ENCODE measurements around the gene PSME2. TPM values are rescaled to one million over a fixed set of nuclear protein-coding genes. Genes with fewer than 3 reads are reported as not detected.

The PSME2 gene
- total and polyA plus RNA-seq, 8 donors = 62.4 to 421 (median 232) TPM

GRCh38 chr14:24150061-24150460, 3.7 kb upstream of the PSME2 start:
- Histone ChIP-seq H3K36me3 (peaks cover 26 to 67% (median 64%) of the 10 kb centered on the region in 4 donors), H3K9me3 (no peaks in the 10 kb centered on the region), H3K27ac (no peak overlapping the region), H3K27me3 (no peaks in the 10 kb centered on the region), H3K4me1 (peaks cover 23 to 43% (median 36%) of the 10 kb centered on the region in 4 donors), H3K4me3 (no peak overlapping the region)
- intact Hi-C loops (cut with DNase I; ENCODE audit: low total_unique reads) = no loop called here
- no peak for DNase-seq
- 84 to 95% (median 93%) methylated on average over 5 to 9 of the region's 9 CpGs for WGBS, 5 donors
- TF ChIP-seq EP300 (IDR thresholded peaks at IDR 0.05) (no peak), CTCF (IDR thresholded peaks at IDR 0.05) (no peak), POLR2A (IDR thresholded peaks at IDR 0.05) (no peak)

- H3K4me3 ChIP-seq = no peak overlapping the region
Observed at GRCh38 chr14:24149302-24149969, 3.0 kb upstream of the PSME2 start.

GRCh38 chr14:24147761-24148428, 1.5 kb upstream of the PSME2 start:
- H3K9me3 ChIP-seq = no peaks in the 10 kb centered on the region
- H3K4me3 ChIP-seq = peak overlapping the region; percentile 76 to 96 (median 88)
- TF ChIP-seq POLR2A (IDR thresholded peaks at IDR 0.05) (no peak), EP300 (IDR thresholded peaks at IDR 0.05) (no peak), CTCF (IDR thresholded peaks at IDR 0.05) (no peak), POLR2AphosphoS5 (IDR thresholded peaks at IDR 0.05) (no peak)
- intact Hi-C loops (cut with DNase I; ENCODE audit: low total_unique reads) = no loop called here
- no peaks in the 10 kb centered on the region for H3K27me3 ChIP-seq
- no peak for DNase-seq
- H3K27ac ChIP-seq = peak overlapping the region; percentile 91 to 98 (median 97)
- H3K4me1 ChIP-seq = peaks cover 25 to 57% (median 43%) of the 10 kb centered on the region in 4 donors
- peaks cover 22 to 59% (median 57%) of the 10 kb centered on the region in 4 donors for H3K36me3 ChIP-seq
- 3 to 8% (median 5%) methylated on average over 18 to 29 of the region's 29 CpGs for WGBS, 5 donors

More at GRCh38 chr14:24149302-24149969, 3.0 kb upstream of the PSME2 start:
- peaks cover 20 to 61% (median 58%) of the 10 kb centered on the region in 4 donors for H3K36me3 ChIP-seq
- no peaks in the 10 kb centered on the region for H3K27me3 ChIP-seq
- no peaks in the 10 kb centered on the region for H3K9me3 ChIP-seq
- DNase-seq = no peak
- TF ChIP-seq POLR2A (IDR thresholded peaks at IDR 0.05) = no peak
- no peak for TF ChIP-seq CTCF (IDR thresholded peaks at IDR 0.05)
- TF ChIP-seq POLR2AphosphoS5 (IDR thresholded peaks at IDR 0.05) = no peak
- TF ChIP-seq EP300 (IDR thresholded peaks at IDR 0.05) = no peak
- 93 to 97% (median 95%) methylated on average over 3 of the region's 3 CpGs for WGBS, 5 donors
- intact Hi-C loops (cut with DNase I; ENCODE audit: low total_unique reads) = no loop called here
- peaks cover 25 to 49% (median 41%) of the 10 kb centered on the region in 4 donors for H3K4me1 ChIP-seq
- no peak overlapping the region for H3K27ac ChIP-seq

- 0 to 1% (median 0%) methylated on average over 38 to 57 of the region's 57 CpGs for WGBS, 5 donors
- TF ChIP-seq CTCF (IDR thresholded peaks at IDR 0.05) (no peak), EP300 (IDR thresholded peaks at IDR 0.05) (no peak), POLR2A (IDR thresholded peaks at IDR 0.05) (no peak), POLR2AphosphoS5 (IDR thresholded peaks at IDR 0.05) (peak; percentile 51 to 88 (median 56))
- H3K9me3 ChIP-seq = no peaks in the 10 kb centered on the region
- intact Hi-C loops (cut with DNase I; ENCODE audit: low total_unique reads) = no loop called here
- H3K27me3 ChIP-seq = no peaks in the 10 kb centered on the region
- peak; percentile 98 to 100 for DNase-seq
- peak within 1 kb of the TSS; percentile 91 to 98 (median 97) for H3K27ac ChIP-seq
- peak within 1 kb of the TSS; percentile 76 to 96 (median 88) for H3K4me3 ChIP-seq
- H3K36me3 ChIP-seq = peaks cover 22 to 53% (median 50%) of the 10 kb centered on the region in 4 donors
- H3K4me1 ChIP-seq = peaks cover 27 to 64% (median 50%) of the 10 kb centered on the region in 4 donors
Observed at GRCh38 chr14:24146978-24147760, 759 bp upstream of the PSME2 start, which contains the start of gene RNF31. Gene RNF31, plus strand, starts transcription at chr14:24147498. Its CDS starts 201 bp downstream, at chr14:24147699.
